Activated CD8-positive, alpha-beta memory T cell treated with anti-CD3 and anti-CD28 coated beads for 4 hours (primary cell): ENCODE measurements around the gene ZFAND3.

ENCODE experiments used
- DNase-seq, 2 donors: peaks; one replicate each; pipeline ENCODE4 v3.0.0-alpha.2; 2020; ENCODE audit warnings: low read depth in 2 of 2

Gene ZFAND3

DNA sequence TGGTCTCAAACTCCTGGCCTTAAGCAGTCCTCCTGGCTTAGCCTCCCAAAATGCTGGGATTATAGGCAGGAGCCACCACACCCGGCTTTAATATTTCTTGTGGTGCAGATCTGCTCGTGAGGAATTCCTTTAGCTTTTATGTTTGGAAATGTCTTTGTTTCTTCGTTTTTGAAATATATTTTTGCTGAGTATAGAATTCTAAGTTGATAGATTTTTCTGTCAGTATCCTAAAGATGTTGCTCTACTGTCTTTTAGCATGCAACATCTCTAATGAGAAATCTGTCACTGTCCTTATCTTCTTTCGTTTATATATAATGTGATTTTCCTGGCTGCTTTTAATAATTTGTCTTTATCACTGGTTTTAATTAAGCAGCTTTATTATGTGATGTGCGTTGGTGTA, 75.1 kb downstream of the ZFAND3 start:
- DNase-seq: no peak

GRCh38 chr6:37897321-37897720, 77.8 kb downstream of the ZFAND3 start:
- no peak for DNase-seq

GRCh38 chr6:37897818-37898515, 78.4 kb downstream of the ZFAND3 start:
- DNase-seq: no peak

GRCh38 chr6:37903351-37904340, 84.1 kb downstream of the ZFAND3 start:
- no peak for DNase-seq

DNA sequence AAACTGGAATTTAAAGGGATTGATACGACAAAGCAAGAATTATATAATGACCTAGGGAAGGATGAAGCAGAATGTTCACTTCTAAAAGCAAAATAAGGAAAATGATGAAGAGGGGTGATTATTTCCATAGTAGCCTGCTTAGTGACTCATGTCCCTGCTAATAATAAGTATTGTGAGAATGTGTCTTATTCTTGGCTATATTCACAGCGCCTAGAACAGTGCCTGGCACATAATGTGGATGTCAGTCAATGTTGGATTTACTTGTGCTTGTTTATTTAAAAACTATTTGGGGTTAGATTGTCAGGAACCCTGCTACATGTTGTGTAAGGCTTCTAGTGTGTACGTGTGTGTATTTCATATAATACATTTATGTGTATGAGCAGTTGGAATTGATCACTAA, 85.1 kb downstream of the ZFAND3 start:
- DNase-seq: no peak

DNA sequence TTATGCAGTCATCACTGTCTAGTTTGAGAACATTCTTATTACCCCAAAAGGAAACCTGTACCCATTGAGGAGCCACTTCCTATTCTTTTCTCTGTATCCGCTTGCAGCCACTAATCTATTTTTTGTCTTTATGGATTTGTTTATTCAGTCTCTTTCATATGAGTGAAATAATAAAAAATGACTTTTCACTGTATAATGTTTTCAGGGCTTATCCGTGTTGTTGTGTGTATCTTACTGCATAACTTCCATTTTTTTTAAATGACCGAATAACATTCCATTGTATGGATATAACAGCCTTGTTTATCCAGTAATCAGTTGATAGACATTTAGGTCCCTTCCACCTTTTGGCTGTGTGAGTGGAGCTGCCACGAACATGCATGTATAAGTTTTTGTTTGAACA, 86.6 kb downstream of the ZFAND3 start:
- no peak for DNase-seq

- DNase-seq: no peak
Measured at GRCh38 chr6:37910998-37911397, 91.5 kb downstream of the ZFAND3 start.

DNA sequence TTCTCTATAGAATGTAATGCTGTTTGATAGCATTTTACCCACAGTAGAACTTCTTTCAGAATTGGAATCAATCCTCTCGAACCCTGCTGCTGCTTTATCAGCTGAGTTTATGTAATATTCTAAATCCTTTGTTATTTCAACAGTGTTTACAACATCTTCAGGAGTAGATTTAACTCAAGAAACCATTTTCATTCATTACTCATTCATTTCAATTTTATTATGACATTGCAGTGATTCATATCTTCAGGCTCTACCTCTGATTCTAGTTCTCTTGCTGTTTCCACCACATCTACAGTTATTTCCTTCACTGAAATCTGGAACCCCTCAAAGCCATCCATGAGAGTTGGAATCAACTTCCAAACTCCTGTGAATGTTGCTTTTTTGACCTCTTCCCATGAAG, 93.7 kb downstream of the ZFAND3 start:
- no peak for DNase-seq

GRCh38 chr6:37915463-37915862, 95.9 kb downstream of the ZFAND3 start:
- no peak for DNase-seq

DNA sequence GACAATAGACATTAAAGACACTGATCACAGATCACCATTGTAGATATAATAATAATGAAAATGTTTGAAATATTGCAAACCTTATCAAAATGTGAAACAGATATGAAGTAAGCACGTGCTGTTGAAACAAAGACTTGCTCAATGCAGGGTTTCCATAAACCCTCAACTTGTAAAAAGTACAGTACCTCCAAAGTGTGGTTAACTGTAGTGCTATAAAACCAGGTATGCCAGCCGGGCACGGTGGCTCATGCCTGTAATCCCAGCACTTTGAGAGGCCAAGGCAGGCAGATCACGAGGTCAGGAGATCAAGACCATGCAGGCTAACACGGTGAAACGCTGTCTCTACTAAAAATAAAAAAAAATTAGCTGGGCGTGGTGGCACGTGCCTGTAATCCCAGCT, 96.6 kb downstream of the ZFAND3 start:
- DNase-seq: no peak

DNA sequence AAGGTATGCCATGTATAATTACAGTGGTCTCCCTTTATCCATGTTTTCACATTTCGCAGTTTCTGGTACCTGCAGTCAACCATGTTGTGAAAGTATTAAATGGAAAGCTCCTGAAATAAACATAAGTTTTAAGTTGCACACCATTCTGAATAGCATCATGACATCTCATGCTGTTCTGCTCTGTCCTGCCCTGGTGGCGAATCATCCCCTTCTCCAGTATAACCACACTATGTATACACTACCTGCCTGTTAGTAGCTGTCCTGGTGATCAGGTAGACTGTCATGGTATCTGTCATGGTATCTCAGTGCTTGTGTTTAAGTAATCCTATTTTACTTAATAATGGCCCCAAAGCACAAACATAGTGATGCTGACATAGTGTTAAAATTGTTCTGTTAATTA, 97.1 kb downstream of the ZFAND3 start:
- no peak for DNase-seq

DNA sequence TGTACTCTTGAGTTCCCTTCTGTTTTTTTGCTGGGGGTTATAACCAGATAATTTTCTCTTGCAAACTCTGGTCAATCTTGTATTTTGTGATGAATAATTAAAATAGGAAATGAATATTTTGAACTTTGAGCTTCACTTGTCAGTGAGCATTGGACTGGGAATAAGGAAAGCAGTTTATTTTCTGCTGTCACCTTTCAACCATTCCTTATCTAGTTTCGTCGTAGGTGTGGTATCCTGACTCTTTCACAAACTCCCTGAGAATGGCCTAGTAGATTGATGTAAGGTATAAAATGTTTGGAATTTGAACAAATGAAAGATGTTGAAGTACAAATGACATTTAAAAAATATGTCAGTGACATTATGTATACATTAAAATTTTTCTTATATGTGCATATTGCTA, 98.0 kb downstream of the ZFAND3 start:
- no peak for DNase-seq

GRCh38 chr6:37919417-37920157, 100.1 kb downstream of the ZFAND3 start:
- DNase-seq: no peak

- no peak for DNase-seq
Measured at GRCh38 chr6:37920667-37921066, 101.1 kb downstream of the ZFAND3 start.

- no peak for DNase-seq
Measured at GRCh38 chr6:37922563-37922962, 103.0 kb downstream of the ZFAND3 start.

- no peak for DNase-seq
Measured at GRCh38 chr6:37923514-37923913, 104.0 kb downstream of the ZFAND3 start.

- no peak for DNase-seq
Measured at GRCh38 chr6:37926661-37927060, 107.1 kb downstream of the ZFAND3 start.

- no peak for DNase-seq
Measured at GRCh38 chr6:37928217-37928616, 108.7 kb downstream of the ZFAND3 start.

- no peak for DNase-seq
Measured at GRCh38 chr6:37930288-37930971, 110.9 kb downstream of the ZFAND3 start.

DNA sequence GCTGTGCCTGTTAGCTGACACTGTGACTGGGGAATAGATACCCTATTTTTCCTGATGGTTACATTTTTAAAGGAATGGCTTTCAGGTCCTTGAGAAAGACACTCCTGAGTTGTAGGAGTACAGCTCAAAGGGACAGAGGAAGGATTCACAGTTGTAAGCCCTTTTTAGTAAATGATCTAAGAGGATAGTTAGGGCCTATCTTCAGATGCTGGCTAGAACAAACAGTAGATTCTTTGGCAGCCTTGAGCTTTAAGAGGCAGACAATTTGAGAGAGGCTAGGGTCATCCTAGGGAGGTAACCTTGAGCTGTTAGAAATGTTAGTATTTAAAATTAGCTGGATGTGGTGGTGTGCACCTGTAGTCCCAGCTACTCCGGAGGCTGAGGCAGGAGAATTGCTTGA, 111.5 kb downstream of the ZFAND3 start:
- DNase-seq: no peak

- no peak for DNase-seq
Measured at GRCh38 chr6:37934276-37934675, 114.7 kb downstream of the ZFAND3 start.

DNA sequence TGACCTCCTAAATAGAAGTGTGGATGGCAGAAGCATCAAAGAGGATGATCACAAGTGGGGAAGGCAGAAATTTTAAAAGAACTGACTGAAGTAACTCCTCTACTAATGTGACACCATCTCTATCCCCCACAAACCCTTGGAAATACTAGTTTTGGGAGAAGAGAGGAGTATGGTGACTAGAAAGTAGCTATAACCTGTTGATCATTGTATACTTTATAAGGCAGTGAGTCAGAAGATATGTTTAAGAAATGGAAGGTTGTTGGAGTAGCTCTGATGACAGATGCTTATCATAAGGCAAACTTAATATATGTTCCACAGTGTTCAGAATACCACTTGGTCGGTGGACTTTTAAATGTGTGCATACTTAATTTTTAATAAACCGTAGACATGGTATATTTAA, 116.6 kb downstream of the ZFAND3 start:
- no peak for DNase-seq
